Cardiac fibroblast (primary cell): Measurements from ENCODE around the gene KLF12.

Experiments used
- DNase-seq, 2 donors: peaks; one replicate each; pipeline versions ENCODE4 v3.0.0 to v3.0.0-alpha.2; 2010; ENCODE audit warnings: low read depth in 2 of 2
- H3K4me3 ChIP-seq, 2 donors: replicated peaks in 1 of 2; 1 replicate in 1 of 2; 2 replicates in 1 of 2; pipeline ENCODE4 v1.5.1; 2011; ENCODE audit warnings: low read depth in 2 of 2, low read length in 2 of 2, mild to moderate bottlenecking in 2 of 2, moderate library complexity in 1 of 2
- CTCF ChIP-seq: IDR thresholded peaks from one replicate; pipeline ENCODE4 v1.5.1; 2011; ENCODE audit warnings: low read depth, mild to moderate bottlenecking, low read length, inconsistent platforms

KLF12 gene

GRCh38 chr13:74134221-74134776 is at the start of gene KLF12:
Gene KLF12, minus strand, starts transcription at chr13:74134404.
- no peak for TF ChIP-seq CTCF
- H3K4me3 ChIP-seq, result peak within 1 kb of the TSS; percentile 67 to 87
- peak; percentile 96 to 97 for DNase-seq

DNA sequence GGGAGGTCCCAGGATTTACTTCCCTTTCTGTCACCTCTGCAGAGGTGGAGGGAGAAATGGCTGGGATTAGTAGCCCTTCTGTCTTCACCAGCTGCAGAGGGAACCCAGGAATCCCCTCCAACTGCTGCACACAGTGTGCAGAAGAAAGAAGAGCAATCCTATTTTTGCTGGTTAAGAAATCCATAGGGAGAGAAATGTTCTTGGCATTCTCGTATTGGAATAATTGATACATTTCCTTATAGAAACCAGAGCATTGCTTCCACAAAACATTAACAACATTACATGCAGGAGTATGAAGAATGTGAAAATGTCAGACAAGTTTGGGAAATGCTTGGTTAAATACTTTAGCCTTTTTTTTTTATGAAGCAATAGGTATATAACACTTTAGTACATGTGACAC is 48.3 kb upstream of the KLF12 start:
- TF ChIP-seq CTCF, result no peak
- no peak for DNase-seq
- no peak overlapping the region for H3K4me3 ChIP-seq

- DNase-seq, result no peak
- H3K4me3 ChIP-seq, result no peak overlapping the region
- TF ChIP-seq CTCF, result no peak
Measured at GRCh38 chr13:74174810-74175209, 40.6 kb upstream of the KLF12 start.

GRCh38 chr13:74173822-74174221 is 39.6 kb upstream of the KLF12 start:
- H3K4me3 ChIP-seq, result no peak overlapping the region
- no peak for TF ChIP-seq CTCF
- DNase-seq, result no peak

DNA sequence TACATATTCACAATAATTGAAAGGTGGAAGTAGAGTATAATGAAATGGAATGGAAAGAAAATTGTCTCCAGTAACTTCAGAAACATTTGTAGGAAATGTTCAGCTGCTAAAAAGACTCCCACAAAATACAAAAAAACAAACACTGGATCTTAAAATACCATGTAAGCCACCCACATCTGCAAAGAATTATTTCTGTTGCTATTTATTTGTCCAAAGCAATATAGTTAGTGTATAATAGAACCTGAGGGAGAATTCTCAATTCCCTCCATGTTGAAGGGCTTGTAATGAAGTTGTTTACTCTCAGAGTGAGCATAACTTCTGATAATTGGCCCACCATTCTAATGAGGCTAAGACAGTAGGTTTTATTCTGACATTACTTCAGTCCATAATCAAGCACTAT is 37.4 kb upstream of the KLF12 start:
- TF ChIP-seq CTCF, result no peak
- no peak overlapping the region for H3K4me3 ChIP-seq
- DNase-seq, result no peak

DNA sequence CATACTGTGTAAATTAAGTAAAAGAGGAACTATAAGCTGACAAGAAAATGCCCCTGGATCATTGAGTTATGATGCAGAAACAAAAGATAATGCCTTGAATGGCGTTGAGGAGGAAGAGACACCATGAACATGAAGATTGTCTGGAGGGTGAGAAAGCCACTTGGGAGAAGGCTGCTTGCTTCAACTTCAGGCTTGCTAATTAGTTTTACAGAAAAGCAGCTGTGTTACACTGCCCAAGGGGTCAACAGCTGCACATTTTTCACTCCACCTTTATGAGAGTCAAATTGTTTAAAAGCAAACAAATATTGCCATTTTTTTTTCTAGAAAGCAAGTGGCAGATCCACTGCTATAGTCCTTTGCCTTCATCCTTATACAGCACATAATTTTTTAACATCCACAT is 35.5 kb upstream of the KLF12 start:
- no peak overlapping the region for H3K4me3 ChIP-seq
- TF ChIP-seq CTCF, result no peak
- DNase-seq, result no peak

- TF ChIP-seq CTCF, result no peak
- DNase-seq, result no peak
- no peak overlapping the region for H3K4me3 ChIP-seq
Measured at GRCh38 chr13:74168263-74168675, 34.1 kb upstream of the KLF12 start.
